K562 (cell line): ENCODE results near the gene DENND10. TPM values are rescaled to one million over a fixed set of nuclear protein-coding genes. Genes with fewer than 3 reads are reported as not detected.

ENCODE experiments used
- ARID1B ChIP-seq: fragments of 450-650 bp; IDR thresholded peaks from 2 replicates; pipeline ENCODE4 v1.6.1; 2016; ENCODE audit warnings: antibody characterized with exemption, mild to moderate bottlenecking, inconsistent platforms
- ATF3 ChIP-seq, 2 experiments: fragments of 450-650 bp in 1 of 2; sonication (generic) in 1 of 2; formaldehyde crosslinking in 1 of 2; IDR thresholded peaks in 1 of 2; conservative IDR thresholded peaks in 1 of 2; 2 replicates each; pipeline versions ENCODE4 v1.6.1 to v1.8.1; 2016 to 2023; ENCODE audit warnings: mild to moderate bottlenecking in 2 of 2, moderate library complexity in 2 of 2, inconsistent platforms in 1 of 2, missing genetic modification reagents in 1 of 2
- CBFA2T3 ChIP-seq: fragments of 450-650 bp; IDR thresholded peaks from 2 replicates; pipeline ENCODE4 v1.6.1; 2017
- L3MBTL2 ChIP-seq: fragments of 450-650 bp; IDR thresholded peaks from 2 replicates; pipeline ENCODE4 v1.6.1; 2016; ENCODE audit warnings: mild to moderate bottlenecking, moderate library complexity
- LCOR ChIP-seq: sonication (generic); formaldehyde crosslinking; IDR thresholded peaks from 2 replicates; pipeline ENCODE4 v1.8.0; 2022; ENCODE audit warnings: mild to moderate bottlenecking, missing genetic modification reagents
- MTA3 ChIP-seq: fragments of 450-650 bp; formaldehyde crosslinking; IDR thresholded peaks from 2 replicates; pipeline ENCODE4 v1.6.1; 2017; ENCODE audit warnings: mild to moderate bottlenecking, borderline replicate concordance
- PCBP1 ChIP-seq: fragments of 200-400 bp; formaldehyde crosslinking; IDR thresholded peaks from 2 replicates; pipeline ENCODE4 v1.6.1; 2018; ENCODE audit warnings: mild to moderate bottlenecking, low read depth, low read length; ENCODE audit not compliant: poor library complexity, severe bottlenecking
- POLR2A ChIP-seq: fragments of 450-650 bp; conservative IDR thresholded peaks from 2 replicates; pipeline ENCODE4 v1.6.1; 2016
- RBFOX2 ChIP-seq: fragments of 200-400 bp; formaldehyde crosslinking; IDR thresholded peaks from 2 replicates; pipeline ENCODE4 v1.6.1; 2017; ENCODE audit warnings: low read depth, mild to moderate bottlenecking, low read length, moderate library complexity
- RCOR1 ChIP-seq, 2 experiments: IDR thresholded peaks; 2 replicates each; pipeline ENCODE4 v1.6.1; 2012; ENCODE audit warnings: low read depth in 2 of 2, low read length in 2 of 2, borderline replicate concordance in 1 of 2, improper control_type of control experiment in 1 of 2
- RFX7 ChIP-seq: fragments of 250-450 bp; sonication (Bioruptor Pico); IDR thresholded peaks from 2 replicates; pipeline ENCODE4 v1.5.1; 2021; ENCODE audit warnings: mild to moderate bottlenecking
- RNF219 ChIP-seq: fragments of 250-450 bp; sonication (Bioruptor Pico); IDR thresholded peaks from 2 replicates; pipeline ENCODE4 v1.5.0; 2022; ENCODE audit warnings: mild to moderate bottlenecking
- SMAD4 ChIP-seq: fragments of 250-450 bp; sonication (Bioruptor Pico); conservative IDR thresholded peaks from 2 replicates; pipeline ENCODE4 v1.8.0; 2021; ENCODE audit warnings: inconsistent platforms, mild to moderate bottlenecking, moderate library complexity
- STAT5A ChIP-seq: IDR thresholded peaks from 2 replicates; pipeline ENCODE4 v1.6.1; 2012; ENCODE audit warnings: low read length, inconsistent platforms, borderline replicate concordance
- TCF3 ChIP-seq: sonication (generic); formaldehyde crosslinking; IDR thresholded peaks from 2 replicates; pipeline ENCODE4 v1.4.0; 2020; ENCODE audit warnings: mild to moderate bottlenecking, missing genetic modification reagents
- ZBED1 ChIP-seq: IDR thresholded peaks from 2 replicates; pipeline ENCODE4 v1.6.1; 2014
- polyA plus RNA-seq, 8 experiments: library from polyadenylated mRNA; depleted of rRNA in 4 of 8; stranded (reverse) in 5 of 8; unstranded in 3 of 8; fragments of >200 nt; fragmentation: Nextera tagmentation in 2 of 8; fragmentation: Illumina TruSeq in 1 of 8; extraction: Ambion mirVana in 2 of 8; extraction: Trizol in 1 of 8; gene quantifications; 2 replicates each; pipeline versions ENCODE4 v1.2.1 to v1.2.3, GENCODE V29; 2011 to 2014; ENCODE audit warnings: inconsistent platforms in 1 of 8, missing spikeins in 1 of 8
- total RNA-seq, 7 experiments: library from RNA; depleted of rRNA in 6 of 7; stranded (reverse); fragments of >200 nt in 6 of 7; fragmentation: Illumina TruSeq in 2 of 7; extraction: Trizol in 2 of 7; gene quantifications; 2 replicates each; pipeline versions ENCODE4 v1.2.1 to v1.2.3, GENCODE V29; 2011 to 2021; ENCODE audit warnings: low replicate concordance in 1 of 7
- TF ChIP-seq, protein P1 (sequence below): fragments of 250-450 bp; sonication (Bioruptor Pico); IDR thresholded peaks from 2 replicates; pipeline ENCODE4 v1.5.0; 2021; ENCODE audit warnings: mild to moderate bottlenecking, moderate library complexity
- TF ChIP-seq, protein P2 (sequence below), 2 experiments: IDR thresholded peaks in 1 of 2; conservative IDR thresholded peaks in 1 of 2; 2 replicates each; pipeline ENCODE4 v1.6.1; 2016; ENCODE audit warnings: low read depth in 2 of 2, mild to moderate bottlenecking in 1 of 2, missing compliant biosample characterization in 1 of 2, missing genetic modification characterization in 1 of 2, moderate library complexity in 1 of 2

Gene DENND10
- total and polyA plus RNA-seq, 9 of the 15 experiments (the other 6 are each of a cell fraction or from before 2014, with no cell fraction given), result 9.4 to 20.0 (median 12.5) TPM

GRCh38 chr10:119161680-119162451 lies 58.0 kb downstream of the DENND10 start (continued):
- TF ChIP-seq TCF3 (CRISPR knock-in tag) (peak; percentile 62; the same call in 1 of the 2 replicates), POLR2A (0 out of 2 replicates have a peak, but pooled peaks have one; percentile 16), L3MBTL2 (no peak), MTA3 (peak; percentile 47; the same call in 1 of the 2 replicates), RFX7 (CRISPR knock-in tag) (no peak), CBFA2T3 (peak; percentile 65), ATF3 (IDR thresholded peaks at IDR 0.05) (peak; percentile 85), ATF3 (CRISPR knock-in tag; conservative IDR thresholded peaks at IDR 0.05) (no peak), ZBED1 (no peak), RNF219 (CRISPR knock-in tag) (no peak), RCOR1 (IDR thresholded peaks at IDR 0.05; ENCODE audit: borderline replicate concordance in 1 of 2, low read depth in 2 of 2, low read length in 2 of 2) (peak in 1 of 2 experiments; percentile 45; a peak in 1 of 4 replicates), RBFOX2 (peak; percentile 51; the same call in 1 of the 2 replicates), STAT5A (peak; percentile 61), PCBP1 (no peak), LCOR (CRISPR knock-in tag) (no peak), SMAD4 (CRISPR knock-in tag) (peak; percentile 34), ARID1B (peak; percentile 65)
- TF ChIP-seq, protein P1, sequence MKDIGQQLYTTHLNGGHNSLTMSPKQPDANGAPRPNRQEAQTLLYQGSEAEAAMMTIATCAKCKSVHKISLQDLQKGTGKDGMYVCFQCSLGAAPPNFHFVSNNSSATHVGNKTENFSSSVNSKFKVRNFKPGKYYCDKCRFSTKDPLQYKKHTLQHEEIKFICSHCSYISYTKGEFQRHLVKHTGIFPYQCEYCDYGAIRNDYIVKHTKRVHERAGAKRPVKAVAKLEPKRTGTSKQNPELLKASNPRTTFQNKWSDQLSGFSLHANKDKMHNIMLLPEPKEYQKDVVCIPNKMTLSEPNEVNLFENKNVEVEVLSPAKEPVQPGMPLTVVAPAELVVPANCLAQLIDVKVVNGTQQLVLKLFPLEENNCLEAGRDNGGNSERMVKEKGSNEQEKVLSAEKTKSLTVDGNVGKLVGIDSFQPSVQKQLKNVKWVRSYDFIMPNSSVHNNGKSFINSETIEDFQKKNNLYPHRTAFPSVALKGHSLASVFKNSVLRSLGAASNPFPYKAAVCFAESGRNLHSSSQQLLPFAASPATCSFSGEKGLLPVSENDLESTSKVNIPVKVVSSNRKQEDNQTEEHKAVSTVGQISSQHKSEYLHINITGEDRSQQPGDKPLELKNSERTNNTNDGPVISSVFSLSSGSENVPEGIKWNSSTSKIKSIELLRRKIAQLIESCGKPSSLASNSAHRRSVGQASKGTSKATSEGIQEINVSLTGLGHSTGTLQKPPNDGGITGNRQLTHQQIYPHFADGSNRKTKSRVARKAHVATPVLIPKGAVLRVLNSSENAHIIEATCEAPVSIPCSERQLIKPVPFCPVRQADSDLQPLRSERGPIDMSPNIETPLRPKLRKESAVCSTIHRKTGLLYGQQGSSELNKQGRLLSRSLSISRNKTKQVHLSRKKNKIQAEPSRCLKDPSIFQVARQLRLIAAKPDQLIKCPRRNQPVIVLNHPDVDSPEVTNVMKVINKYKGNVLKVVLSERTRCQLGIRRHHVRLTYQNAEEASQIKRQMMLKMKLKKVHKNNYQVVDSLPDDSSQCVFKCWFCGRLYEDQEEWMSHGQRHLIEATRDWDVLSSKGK (CRISPR knock-in tag), result no peak
- TF ChIP-seq, protein P2, sequence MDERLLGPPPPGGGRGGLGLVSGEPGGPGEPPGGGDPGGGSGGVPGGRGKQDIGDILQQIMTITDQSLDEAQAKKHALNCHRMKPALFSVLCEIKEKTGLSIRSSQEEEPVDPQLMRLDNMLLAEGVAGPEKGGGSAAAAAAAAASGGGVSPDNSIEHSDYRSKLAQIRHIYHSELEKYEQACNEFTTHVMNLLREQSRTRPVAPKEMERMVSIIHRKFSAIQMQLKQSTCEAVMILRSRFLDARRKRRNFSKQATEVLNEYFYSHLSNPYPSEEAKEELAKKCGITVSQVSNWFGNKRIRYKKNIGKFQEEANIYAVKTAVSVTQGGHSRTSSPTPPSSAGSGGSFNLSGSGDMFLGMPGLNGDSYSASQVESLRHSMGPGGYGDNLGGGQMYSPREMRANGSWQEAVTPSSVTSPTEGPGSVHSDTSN (CRISPR knock-in tag; IDR thresholded peaks at IDR 0.05; ENCODE audit: low read depth), result no peak
- TF ChIP-seq, protein P2 (tag; conservative IDR thresholded peaks at IDR 0.05; ENCODE audit: low read depth), result peak; percentile 87
